Middle frontal gyrus (tissue), 1 donor: ENCODE data around the gene NAV3.

Experiments used
- DNase-seq: peaks from one replicate; pipeline ENCODE4 v3.0.0-alpha.2; 2015; ENCODE audit warnings: low spot score; ENCODE audit errors: extremely low spot score

Gene NAV3

GRCh38 chr12:77845831-77846230 is 15.1 kb downstream of the NAV3 start:
- DNase-seq, result no peak

- no peak for DNase-seq
These were observed 16.4 kb downstream of the NAV3 start for GRCh38 chr12:77847060-77847541.

- DNase-seq, result no peak
These were observed 17.2 kb downstream of the NAV3 start for GRCh38 chr12:77847680-77848431.

- DNase-seq, result no peak
These were observed 19.4 kb downstream of the NAV3 start for GRCh38 chr12:77850129-77850528.

GRCh38 chr12:77850698-77851097 is 20.0 kb downstream of the NAV3 start:
- DNase-seq, result no peak

- DNase-seq, result no peak
These were observed 24.9 kb downstream of the NAV3 start for GRCh38 chr12:77855548-77855947.

- no peak for DNase-seq
These were observed 30.6 kb downstream of the NAV3 start for GRCh38 chr12:77861317-77861716.

- no peak for DNase-seq
These were observed 34.5 kb downstream of the NAV3 start for GRCh38 chr12:77865178-77865577.

GRCh38 chr12:77878901-77879300 is 48.2 kb downstream of the NAV3 start:
- DNase-seq, result no peak

GRCh38 chr12:77882709-77883108 is 52.0 kb downstream of the NAV3 start:
- DNase-seq, result no peak

- DNase-seq, result no peak
These were observed 57.9 kb downstream of the NAV3 start for GRCh38 chr12:77888611-77889010.

- DNase-seq, result no peak
These were observed 60.9 kb downstream of the NAV3 start for GRCh38 chr12:77891518-77892147.

GRCh38 chr12:77893918-77894317 is 63.2 kb downstream of the NAV3 start:
- DNase-seq, result no peak

GRCh38 chr12:77894556-77894955 is 63.9 kb downstream of the NAV3 start:
- no peak for DNase-seq

GRCh38 chr12:77895699-77896098 is 65.0 kb downstream of the NAV3 start:
- no peak for DNase-seq

GRCh38 chr12:77907936-77908335 is 77.2 kb downstream of the NAV3 start:
- no peak for DNase-seq

GRCh38 chr12:77914081-77914488 is 83.4 kb downstream of the NAV3 start:
- DNase-seq, result no peak

- no peak for DNase-seq
These were observed 84.4 kb downstream of the NAV3 start for GRCh38 chr12:77915071-77915600.

- DNase-seq, result no peak
These were observed 85.6 kb downstream of the NAV3 start for GRCh38 chr12:77916276-77916675.

GRCh38 chr12:77918046-77918445 is 87.4 kb downstream of the NAV3 start:
- no peak for DNase-seq

- no peak for DNase-seq
These were observed 88.8 kb downstream of the NAV3 start for GRCh38 chr12:77919450-77919849.

GRCh38 chr12:77923882-77924281 is 93.2 kb downstream of the NAV3 start:
- DNase-seq, result no peak

- no peak for DNase-seq
These were observed 94.0 kb downstream of the NAV3 start for GRCh38 chr12:77924703-77925102.
